ENCODE data around the gene TSHZ2. TPM values are rescaled to one million over a fixed set of nuclear protein-coding genes. Genes with fewer than 3 reads are reported as not detected.

The TSHZ2 gene
- total RNA-seq, 1 donor from 2014 or later: 1.2 TPM

- no peaks in the 10 kb centered on the region for H3K4me1 Mint-ChIP-seq (ENCODE audit: low read depth, unreplicated experiment)
- no peaks in the 10 kb centered on the region for H3K79me2 ChIP-seq (ENCODE audit: insufficient read depth, low read length)
- FAIRE-seq (no peak), DNase-seq (ENCODE audit: low read depth) (no peak)
- no peaks in the 10 kb centered on the region for H3K27me3 ChIP-seq (ENCODE audit: insufficient read depth, low read length)
- H3K9me3 ChIP-seq (ENCODE audit: insufficient read depth, low read depth, low read length): no peaks in the 10 kb centered on the region
- H3K36me3 ChIP-seq (ENCODE audit: insufficient read depth, low read length): no peaks in the 10 kb centered on the region
- H3K27ac ChIP-seq (ENCODE audit: low read depth, low read length): no peak overlapping the region
- H3K4me1 ChIP-seq (ENCODE audit: insufficient read depth, low read length): no peaks in the 10 kb centered on the region
- no peak overlapping the region for H3K9ac ChIP-seq (ENCODE audit: low read length)
- TF ChIP-seq EZH2 (IDR thresholded peaks at IDR 0.05; ENCODE audit: insufficient read depth, low read length): no peak
- no peak for TF ChIP-seq CTCF (IDR thresholded peaks at IDR 0.05; ENCODE audit: insufficient read depth, low read depth, low read length)
- no peak overlapping the region for H3K4me3 ChIP-seq (ENCODE audit: insufficient read depth, low read depth, low read length)
- H3K27me3 Mint-ChIP-seq (ENCODE audit: low read depth, unreplicated experiment): no peaks in the 10 kb centered on the region
- H3K9me3 Mint-ChIP-seq (ENCODE audit: unreplicated experiment): peaks cover 3% of the 10 kb centered on the region
- H3K36me3 Mint-ChIP-seq (ENCODE audit: low read depth, unreplicated experiment): no peaks in the 10 kb centered on the region
- H3K27ac Mint-ChIP-seq (ENCODE audit: unreplicated experiment): no peak overlapping the region
- no peaks in the 10 kb centered on the region for H4K20me1 ChIP-seq (ENCODE audit: insufficient read depth, low read length)
- H2AFZ ChIP-seq (ENCODE audit: low read depth, low read length): no peak overlapping the region
- H3K4me2 ChIP-seq (ENCODE audit: low read length): no peak overlapping the region
- no peak overlapping the region for H3K4me3 Mint-ChIP-seq (ENCODE audit: unreplicated experiment)
Measured at GRCh38 chr20:53355790-53356189, 383.6 kb downstream of the TSHZ2 start.

- no peak overlapping the region for H3K4me3 ChIP-seq (ENCODE audit: insufficient read depth, low read depth, low read length)
- H3K4me1 Mint-ChIP-seq (ENCODE audit: low read depth, unreplicated experiment): no peaks in the 10 kb centered on the region
- H3K36me3 Mint-ChIP-seq (ENCODE audit: low read depth, unreplicated experiment): no peaks in the 10 kb centered on the region
- peaks cover 5% of the 10 kb centered on the region for H3K9me3 Mint-ChIP-seq (ENCODE audit: unreplicated experiment)
- TF ChIP-seq CTCF (IDR thresholded peaks at IDR 0.05; ENCODE audit: insufficient read depth, low read depth, low read length): no peak
- TF ChIP-seq EZH2 (IDR thresholded peaks at IDR 0.05; ENCODE audit: insufficient read depth, low read length): no peak
- no peaks in the 10 kb centered on the region for H4K20me1 ChIP-seq (ENCODE audit: insufficient read depth, low read length)
- H3K27me3 Mint-ChIP-seq (ENCODE audit: low read depth, unreplicated experiment): peaks cover 3% of the 10 kb centered on the region
- DNase-seq (ENCODE audit: low read depth) (no peak), FAIRE-seq (no peak)
- no peak overlapping the region for H3K4me3 Mint-ChIP-seq (ENCODE audit: unreplicated experiment)
- H3K36me3 ChIP-seq (ENCODE audit: insufficient read depth, low read length): no peaks in the 10 kb centered on the region
- no peak overlapping the region for H2AFZ ChIP-seq (ENCODE audit: low read depth, low read length)
- H3K4me2 ChIP-seq (ENCODE audit: low read length): no peak overlapping the region
- H3K27me3 ChIP-seq (ENCODE audit: insufficient read depth, low read length): no peaks in the 10 kb centered on the region
- H3K9me3 ChIP-seq (ENCODE audit: insufficient read depth, low read depth, low read length): no peaks in the 10 kb centered on the region
- H3K27ac Mint-ChIP-seq (ENCODE audit: unreplicated experiment): no peak overlapping the region
- H3K9ac ChIP-seq (ENCODE audit: low read length): no peak overlapping the region
- H3K79me2 ChIP-seq (ENCODE audit: insufficient read depth, low read length): no peaks in the 10 kb centered on the region
- no peaks in the 10 kb centered on the region for H3K4me1 ChIP-seq (ENCODE audit: insufficient read depth, low read length)
- no peak overlapping the region for H3K27ac ChIP-seq (ENCODE audit: low read depth, low read length)
Measured at GRCh38 chr20:53359425-53359824, 387.3 kb downstream of the TSHZ2 start.

GRCh38 chr20:53360852-53361251, 388.7 kb downstream of the TSHZ2 start:
- no peak overlapping the region for H3K27ac ChIP-seq (ENCODE audit: low read depth, low read length)
- Mint-ChIP-seq H3K27me3 (ENCODE audit: low read depth, unreplicated experiment) (peaks cover 6% of the 10 kb centered on the region), H3K9me3 (ENCODE audit: unreplicated experiment) (peaks cover 2% of the 10 kb centered on the region), H3K4me1 (ENCODE audit: low read depth, unreplicated experiment) (no peaks in the 10 kb centered on the region), H3K27ac (ENCODE audit: unreplicated experiment) (no peak overlapping the region), H3K36me3 (ENCODE audit: low read depth, unreplicated experiment) (no peaks in the 10 kb centered on the region), H3K4me3 (ENCODE audit: unreplicated experiment) (no peak overlapping the region)
- no peak overlapping the region for H2AFZ ChIP-seq (ENCODE audit: low read depth, low read length)
- no peaks in the 10 kb centered on the region for H3K4me1 ChIP-seq (ENCODE audit: insufficient read depth, low read length)
- H3K79me2 ChIP-seq (ENCODE audit: insufficient read depth, low read length): no peaks in the 10 kb centered on the region
- no peaks in the 10 kb centered on the region for H4K20me1 ChIP-seq (ENCODE audit: insufficient read depth, low read length)
- no peaks in the 10 kb centered on the region for H3K9me3 ChIP-seq (ENCODE audit: insufficient read depth, low read depth, low read length)
- TF ChIP-seq CTCF (IDR thresholded peaks at IDR 0.05; ENCODE audit: insufficient read depth, low read depth, low read length) (no peak), EZH2 (IDR thresholded peaks at IDR 0.05; ENCODE audit: insufficient read depth, low read length) (no peak)
- H3K36me3 ChIP-seq (ENCODE audit: insufficient read depth, low read length): no peaks in the 10 kb centered on the region
- no peak overlapping the region for H3K9ac ChIP-seq (ENCODE audit: low read length)
- H3K4me2 ChIP-seq (ENCODE audit: low read length): no peak overlapping the region
- DNase-seq (ENCODE audit: low read depth): no peak
- no peaks in the 10 kb centered on the region for H3K27me3 ChIP-seq (ENCODE audit: insufficient read depth, low read length)
- H3K4me3 ChIP-seq (ENCODE audit: insufficient read depth, low read depth, low read length): no peak overlapping the region
- FAIRE-seq: no peak

Measured in astrocyte (in vitro differentiated cells and primary cell).